ACHN (cell line): ENCODE data around the gene ZAP70.
"Not testable (repeated sequence)": the region's sequence is repeated elsewhere in the genome, so short reads cannot be mapped to it uniquely, and the experiment has no call there.

Source experiments
- DNase-seq: peaks from one replicate; pipeline ENCODE4 v3.0.0-alpha.2; 2015
- in situ Hi-C: cut with HindIII; loops from 2 replicates; pipeline ENCODE4 v1.10.0; 2017; ENCODE audit warnings: low sequenced_read_pairs, low pct_ligation_motif_present, low pct_unique_long_range_greater_than_20kb

ZAP70 gene

GRCh38 chr2:97713296-97714083 lies at the start of gene ZAP70:
ZAP70 (plus strand) TSS chr2:97713576; CDS start chr2:97724037, 10,461 bp downstream.
- no peak for DNase-seq
- in situ Hi-C loops: no loop called here

DNA sequence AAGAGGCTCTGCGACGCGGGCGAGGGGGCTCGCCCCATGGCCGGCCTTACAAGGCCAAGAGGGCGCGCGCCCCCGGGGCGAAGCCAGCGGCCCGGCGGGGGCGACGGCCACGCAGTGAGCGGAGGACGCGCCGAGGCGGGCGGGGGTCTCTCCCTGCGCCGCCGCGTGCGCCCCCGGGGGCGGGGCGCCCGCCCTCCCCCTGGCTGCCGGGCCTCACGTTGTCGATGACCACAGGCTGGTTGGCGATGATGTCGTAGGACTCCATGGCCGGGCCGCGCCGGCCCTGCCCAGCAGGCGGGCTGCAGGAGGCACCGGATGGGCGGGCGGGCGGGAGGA lies 49.8 kb upstream of the ZAP70 start:
- DNase-seq: no peak
- in situ Hi-C loops: no loop called here

DNA sequence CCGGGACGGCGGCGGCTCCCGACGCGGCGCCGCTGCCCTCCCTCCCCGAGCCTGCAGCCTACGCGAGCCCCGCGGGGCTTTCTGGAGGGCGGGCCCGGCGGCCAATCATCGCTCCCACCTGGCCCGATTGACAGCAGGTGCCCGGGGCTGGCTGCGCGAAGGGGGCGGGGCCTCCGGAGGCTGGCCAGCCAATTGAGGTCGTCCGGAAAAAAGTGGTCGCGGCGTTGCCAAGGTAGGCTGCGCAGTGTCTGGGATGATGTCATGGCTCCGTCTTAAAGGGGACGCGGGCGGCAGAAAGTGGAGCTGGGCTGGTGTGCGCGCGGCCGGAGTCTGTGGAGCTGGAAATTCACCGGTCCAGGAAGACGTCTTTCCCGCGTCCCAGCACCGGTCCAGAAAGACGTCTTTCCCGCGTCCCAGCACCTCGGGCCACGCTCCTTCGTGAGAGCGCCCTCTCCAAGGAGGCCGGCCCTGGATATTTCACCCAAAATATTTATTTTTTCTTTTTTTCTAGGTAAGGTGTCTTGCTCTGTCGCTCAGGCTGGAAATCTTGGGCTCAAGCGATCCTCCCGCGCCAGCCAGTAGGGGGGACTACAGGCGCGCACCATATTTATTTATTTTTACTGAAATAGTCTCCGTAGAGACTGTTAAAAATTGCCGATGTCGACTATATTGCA lies 49.3 kb upstream of the ZAP70 start, which contains the start of gene ACTR1B:
Gene ACTR1B, minus strand, starts transcription at position 83 of the 674 bp plus-strand sequence. CDS start 154 bp downstream, outside the sequence.
- in situ Hi-C loops: no loop called here
- peak; percentile 99 for DNase-seq

GRCh38 chr2:97664636-97664970 lies 48.8 kb upstream of the ZAP70 start:
- peak; percentile 57 for DNase-seq
- in situ Hi-C loops: no loop called here

GRCh38 chr2:97669448-97669847 lies 43.9 kb upstream of the ZAP70 start, which contains the start of gene C2orf92:
C2orf92 (plus strand) TSS chr2:97669713; CDS start chr2:97669789, 76 bp downstream.
- in situ Hi-C loops: no loop called here
- no peak for DNase-seq

GRCh38 chr2:97670471-97670870 lies 42.9 kb upstream of the ZAP70 start:
- in situ Hi-C loops: no loop called here
- DNase-seq: no peak

GRCh38 chr2:97671526-97671925 lies 41.9 kb upstream of the ZAP70 start:
- in situ Hi-C loops: no loop called here
- no peak for DNase-seq

DNA sequence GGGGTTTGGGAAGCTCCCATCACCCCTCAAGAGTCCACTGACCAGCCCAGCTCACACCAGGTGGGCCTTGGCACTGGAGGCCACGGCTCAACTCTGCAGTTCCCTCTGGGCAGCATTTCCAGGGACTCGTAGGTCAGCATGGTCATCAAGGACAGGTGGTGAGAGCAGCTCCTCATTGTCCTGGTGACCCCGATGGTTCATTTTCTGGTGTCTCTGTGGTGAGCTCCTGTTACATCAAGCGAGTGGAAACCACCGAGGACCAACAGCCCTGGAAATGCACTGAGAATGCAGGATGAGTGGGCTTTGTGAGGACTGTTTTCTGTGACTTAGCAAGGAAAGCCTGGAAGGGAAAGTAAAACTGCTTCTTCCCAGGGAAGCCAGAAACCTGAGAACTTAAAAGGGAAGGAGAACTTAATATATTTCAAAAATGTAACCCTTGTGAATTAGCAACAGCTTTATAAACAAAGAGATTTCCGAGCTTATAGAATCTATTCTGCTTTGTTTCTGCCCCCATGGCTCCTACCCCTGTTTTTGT lies 40.7 kb upstream of the ZAP70 start:
- DNase-seq, in situ Hi-C loops: not testable (repeated sequence)

DNA sequence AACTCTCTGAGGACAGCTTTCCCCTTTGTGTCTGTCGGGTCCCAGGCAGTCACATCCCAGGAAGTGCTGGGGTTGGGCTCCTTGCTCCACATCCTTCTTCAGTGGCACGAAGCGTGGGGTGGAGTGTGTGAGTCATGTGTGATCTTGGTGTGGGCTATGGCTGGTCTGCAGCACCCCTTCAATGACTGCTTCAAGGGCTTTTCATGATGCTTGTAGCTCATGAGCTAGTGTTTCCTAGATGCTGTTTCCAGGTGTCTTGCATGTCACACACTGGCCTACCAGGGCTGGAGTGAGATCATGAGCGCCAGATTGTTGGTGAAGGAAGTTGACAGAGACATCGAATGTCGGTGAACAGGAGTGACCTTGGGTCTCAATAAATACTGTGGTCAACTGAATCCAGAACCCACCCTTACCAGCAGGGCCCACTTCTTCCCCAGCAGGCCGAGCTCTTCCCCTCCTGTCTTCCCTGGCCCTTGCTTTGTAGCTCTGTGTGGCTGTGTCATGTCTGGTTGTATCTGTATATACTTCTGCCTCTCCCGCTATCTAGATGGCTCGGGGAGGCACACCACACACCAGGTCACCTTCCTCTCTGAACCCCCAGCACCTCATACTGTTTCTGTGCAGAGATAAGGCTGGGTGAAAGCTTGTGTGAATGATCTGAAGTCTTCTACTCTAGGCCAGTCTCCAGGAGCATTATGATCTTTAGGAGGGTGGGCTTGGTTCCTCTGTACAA lies 40.0 kb upstream of the ZAP70 start:
- no peak for DNase-seq
- in situ Hi-C loops: no loop called here

- in situ Hi-C loops: no loop called here
- no peak for DNase-seq
These were observed 39.5 kb upstream of the ZAP70 start for GRCh38 chr2:97673915-97674283.

GRCh38 chr2:97675430-97676113 lies 37.8 kb upstream of the ZAP70 start:
- in situ Hi-C loops: no loop called here
- no peak for DNase-seq

- in situ Hi-C loops: no loop called here
- no peak for DNase-seq
These were observed 36.8 kb upstream of the ZAP70 start for GRCh38 chr2:97676620-97677019.

DNA sequence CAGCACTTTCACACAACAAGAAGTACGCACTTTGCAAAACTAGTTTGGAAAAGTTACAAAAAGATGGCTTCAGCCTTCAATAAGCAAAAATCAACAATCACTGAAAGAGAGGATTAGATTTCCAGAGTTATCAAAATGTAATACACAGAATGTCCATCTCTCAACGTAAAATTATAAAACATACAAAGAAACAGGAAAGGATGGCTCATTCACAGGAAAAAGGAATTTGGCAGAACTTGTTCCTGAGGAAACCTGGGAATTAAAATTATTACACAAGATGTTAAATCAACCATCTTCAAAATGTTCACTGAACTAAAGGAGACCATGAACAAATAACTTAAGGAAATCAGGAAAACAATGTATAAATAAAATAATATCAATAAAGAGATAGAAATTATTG lies 35.9 kb upstream of the ZAP70 start:
- DNase-seq: no peak
- in situ Hi-C loops: no loop called here

DNA sequence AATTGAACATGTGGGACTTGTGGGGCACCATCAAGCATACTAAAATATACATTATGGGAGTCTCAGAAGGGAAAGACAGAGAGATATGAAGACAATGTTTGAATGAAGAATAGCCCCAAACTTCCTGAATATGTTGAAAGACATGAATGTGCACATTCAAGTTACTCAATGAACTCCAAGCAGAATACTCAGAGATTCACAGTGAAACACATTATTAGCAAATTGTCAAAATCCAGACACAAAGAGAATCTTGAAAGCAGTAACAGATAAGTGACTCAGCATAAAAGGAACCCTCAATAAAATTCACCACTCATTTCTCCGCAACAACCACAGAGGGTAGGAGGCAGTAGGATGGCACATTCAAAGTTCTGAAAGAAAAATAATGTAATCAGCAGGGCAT lies 35.1 kb upstream of the ZAP70 start:
- no peak for DNase-seq
- in situ Hi-C loops: no loop called here

- in situ Hi-C loops, DNase-seq: not testable (repeated sequence)
These were observed 26.1 kb upstream of the ZAP70 start for GRCh38 chr2:97687235-97687634.

- in situ Hi-C loops: no loop called here
These were observed 25.1 kb upstream of the ZAP70 start for GRCh38 chr2:97688062-97688827.

GRCh38 chr2:97691166-97691565 lies 22.2 kb upstream of the ZAP70 start:
- in situ Hi-C loops: no loop called here
- DNase-seq: no peak

More at GRCh38 chr2:97688062-97688827, 25.1 kb upstream of the ZAP70 start:
- no peak for DNase-seq

- in situ Hi-C loops: no loop called here
These were observed 19.9 kb upstream of the ZAP70 start for GRCh38 chr2:97693476-97693875.

More at GRCh38 chr2:97693476-97693875, 19.9 kb upstream of the ZAP70 start:
- peak; percentile 65 for DNase-seq
